ENCODE data around the gene MAS1L. TPM values are rescaled to one million over a fixed set of nuclear protein-coding genes. Genes with fewer than 3 reads are reported as not detected.
A peak's percentile ranks its signal among the peaks of the same experiment; 100 is the strongest.

Gene MAS1L
- total and polyA plus RNA-seq, 2 donors from 2014 or later = not detected

DNA sequence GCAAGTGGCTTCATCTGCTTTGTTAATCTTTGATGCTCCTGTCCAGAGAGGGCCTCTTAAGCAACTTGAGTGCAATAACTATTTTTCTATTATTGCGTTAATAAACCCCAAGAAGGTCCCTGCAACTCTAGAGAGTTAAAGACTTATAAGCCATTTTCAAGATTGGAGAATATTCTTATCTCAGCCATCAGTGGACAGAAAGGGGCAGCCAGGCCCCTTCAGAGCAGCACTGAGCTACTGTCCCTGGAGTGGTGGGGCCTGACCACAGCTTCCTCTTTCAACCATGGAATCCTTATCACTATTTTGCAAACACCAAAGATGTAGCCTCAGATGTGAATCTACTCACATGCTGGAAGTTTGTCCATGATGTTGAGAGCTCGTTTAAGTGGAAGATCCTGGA lies 2.8 kb upstream of the MAS1L start:
- Histone ChIP-seq H3K27me3 (ENCODE audit: control insufficient read depth, insufficient read depth, low read length) (no peaks in the 10 kb centered on the region), H3K4me3 (ENCODE audit: low read length in 3 of 3) (no peak overlapping the region), H3K4me1 (ENCODE audit: control insufficient read depth in 2 of 3, insufficient read depth in 2 of 3, low read depth in 1 of 3, low read length in 3 of 3) (no peaks in the 10 kb centered on the region), H3K9me3 (ENCODE audit: control insufficient read depth in 2 of 3, insufficient read depth in 1 of 3, low read length in 3 of 3) (no peaks in the 10 kb centered on the region), H3K9ac (ENCODE audit: low read length in 3 of 3) (no peak overlapping the region), H3K27ac (ENCODE audit: low read depth in 2 of 2, low read length in 2 of 2) (no peak overlapping the region), H3K36me3 (ENCODE audit: control insufficient read depth in 2 of 3, insufficient read depth in 3 of 3, low read length in 3 of 3) (no peaks in the 10 kb centered on the region)
- DNase-seq = no peak
- intact Hi-C loops (cut with DNase I) = no loop called here
- FAIRE-seq = no peak
- TF ChIP-seq, protein P1, sequence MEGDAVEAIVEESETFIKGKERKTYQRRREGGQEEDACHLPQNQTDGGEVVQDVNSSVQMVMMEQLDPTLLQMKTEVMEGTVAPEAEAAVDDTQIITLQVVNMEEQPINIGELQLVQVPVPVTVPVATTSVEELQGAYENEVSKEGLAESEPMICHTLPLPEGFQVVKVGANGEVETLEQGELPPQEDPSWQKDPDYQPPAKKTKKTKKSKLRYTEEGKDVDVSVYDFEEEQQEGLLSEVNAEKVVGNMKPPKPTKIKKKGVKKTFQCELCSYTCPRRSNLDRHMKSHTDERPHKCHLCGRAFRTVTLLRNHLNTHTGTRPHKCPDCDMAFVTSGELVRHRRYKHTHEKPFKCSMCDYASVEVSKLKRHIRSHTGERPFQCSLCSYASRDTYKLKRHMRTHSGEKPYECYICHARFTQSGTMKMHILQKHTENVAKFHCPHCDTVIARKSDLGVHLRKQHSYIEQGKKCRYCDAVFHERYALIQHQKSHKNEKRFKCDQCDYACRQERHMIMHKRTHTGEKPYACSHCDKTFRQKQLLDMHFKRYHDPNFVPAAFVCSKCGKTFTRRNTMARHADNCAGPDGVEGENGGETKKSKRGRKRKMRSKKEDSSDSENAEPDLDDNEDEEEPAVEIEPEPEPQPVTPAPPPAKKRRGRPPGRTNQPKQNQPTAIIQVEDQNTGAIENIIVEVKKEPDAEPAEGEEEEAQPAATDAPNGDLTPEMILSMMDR (IDR thresholded peaks at IDR 0.05; ENCODE audit: borderline replicate concordance, extremely low read depth, insufficient read depth) = no peak

GRCh38 chr6:29490055-29490454 lies 2.3 kb upstream of the MAS1L start:
- intact Hi-C loops (cut with DNase I) = no loop called here
- TF ChIP-seq, protein P1 (IDR thresholded peaks at IDR 0.05; ENCODE audit: borderline replicate concordance, extremely low read depth, insufficient read depth) = no peak
- no peaks in the 10 kb centered on the region for H3K4me1 ChIP-seq (ENCODE audit: control insufficient read depth in 2 of 3, insufficient read depth in 2 of 3, low read depth in 1 of 3, low read length in 3 of 3)
- H3K9ac ChIP-seq (ENCODE audit: low read length in 3 of 3) = no peak overlapping the region
- no peak for DNase-seq
- no peak overlapping the region for H3K27ac ChIP-seq (ENCODE audit: low read depth in 2 of 2, low read length in 2 of 2)
- no peaks in the 10 kb centered on the region for H3K27me3 ChIP-seq (ENCODE audit: control insufficient read depth, insufficient read depth, low read length)
- H3K9me3 ChIP-seq (ENCODE audit: control insufficient read depth in 2 of 3, insufficient read depth in 1 of 3, low read length in 3 of 3) = no peaks in the 10 kb centered on the region
- FAIRE-seq = no peak
- H3K36me3 ChIP-seq (ENCODE audit: control insufficient read depth in 2 of 3, insufficient read depth in 3 of 3, low read length in 3 of 3) = no peaks in the 10 kb centered on the region
- H3K4me3 ChIP-seq (ENCODE audit: low read length in 3 of 3) = no peak overlapping the region

DNA sequence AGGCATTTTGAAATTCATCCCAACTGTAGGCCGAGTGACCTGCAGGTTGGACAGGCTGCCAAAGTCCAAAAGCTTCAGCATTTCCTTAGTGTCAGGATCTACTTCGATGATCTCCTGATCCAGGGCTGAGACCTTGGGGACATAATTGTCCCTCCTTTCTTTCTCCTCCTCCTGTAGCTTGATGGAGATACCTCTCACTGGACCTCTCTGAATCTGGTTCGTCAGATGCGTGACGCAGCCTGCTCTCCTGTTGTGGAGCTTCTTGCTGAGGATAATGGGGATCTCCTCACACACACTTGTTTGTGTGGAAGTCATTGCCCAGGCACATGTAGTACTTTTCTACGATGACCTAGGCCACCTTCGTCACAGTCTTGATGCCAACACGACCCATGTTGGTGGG lies 1.5 kb upstream of the MAS1L start:
- Histone ChIP-seq H3K27me3 (ENCODE audit: control insufficient read depth, insufficient read depth, low read length) (no peaks in the 10 kb centered on the region), H3K27ac (ENCODE audit: low read depth in 2 of 2, low read length in 2 of 2) (no peak overlapping the region), H3K9me3 (ENCODE audit: control insufficient read depth in 2 of 3, insufficient read depth in 1 of 3, low read length in 3 of 3) (no peaks in the 10 kb centered on the region), H3K4me1 (ENCODE audit: control insufficient read depth in 2 of 3, insufficient read depth in 2 of 3, low read depth in 1 of 3, low read length in 3 of 3) (no peaks in the 10 kb centered on the region), H3K36me3 (ENCODE audit: control insufficient read depth in 2 of 3, insufficient read depth in 3 of 3, low read length in 3 of 3) (no peaks in the 10 kb centered on the region), H3K9ac (ENCODE audit: low read length in 3 of 3) (no peak overlapping the region), H3K4me3 (ENCODE audit: low read length in 3 of 3) (no peak overlapping the region)
- DNase-seq (peak in 1 of 5 donors; percentile 5), FAIRE-seq (no peak)
- intact Hi-C loops (cut with DNase I) = no loop called here
- TF ChIP-seq, protein P1 (IDR thresholded peaks at IDR 0.05; ENCODE audit: borderline replicate concordance, extremely low read depth, insufficient read depth) = no peak

GRCh38 chr6:29488874-29489273 lies 1.1 kb upstream of the MAS1L start:
- H3K27ac ChIP-seq (ENCODE audit: low read depth in 2 of 2, low read length in 2 of 2) = no peak overlapping the region
- no peak overlapping the region for H3K4me3 ChIP-seq (ENCODE audit: low read length in 3 of 3)
- no peaks in the 10 kb centered on the region for H3K36me3 ChIP-seq (ENCODE audit: control insufficient read depth in 2 of 3, insufficient read depth in 3 of 3, low read length in 3 of 3)
- no peaks in the 10 kb centered on the region for H3K4me1 ChIP-seq (ENCODE audit: control insufficient read depth in 2 of 3, insufficient read depth in 2 of 3, low read depth in 1 of 3, low read length in 3 of 3)
- intact Hi-C loops (cut with DNase I) = no loop called here
- no peak overlapping the region for H3K9ac ChIP-seq (ENCODE audit: low read length in 3 of 3)
- peak; percentile 96 for FAIRE-seq
- no peaks in the 10 kb centered on the region for H3K27me3 ChIP-seq (ENCODE audit: control insufficient read depth, insufficient read depth, low read length)
- no peak for DNase-seq
- TF ChIP-seq, protein P1 (IDR thresholded peaks at IDR 0.05; ENCODE audit: borderline replicate concordance, extremely low read depth, insufficient read depth) = no peak
- no peaks in the 10 kb centered on the region for H3K9me3 ChIP-seq (ENCODE audit: control insufficient read depth in 2 of 3, insufficient read depth in 1 of 3, low read length in 3 of 3)

Measured in kidney (tissue), 14 donors.